Coronary artery (tissue), 2 donors: Measurements from ENCODE around the gene MTARC2.

Experiments used
- DNase-seq: peaks from one replicate; pipeline ENCODE4 v3.0.0-alpha.2; 2017; ENCODE audit warnings: low spot score
- H3K27ac ChIP-seq, 2 donors: fragments of 200-600 bp; sonication (generic); one replicate each; pipeline ENCODE4 v1.5.1; 2016 to 2019
- H3K4me3 ChIP-seq: fragments of 200-600 bp; sonication (generic); 2 replicates; pipeline ENCODE4 v1.5.1; 2016; ENCODE audit warnings: mild to moderate bottlenecking, moderate library complexity
- CTCF ChIP-seq: fragments of 200-600 bp; sonication (generic); IDR thresholded peaks from one replicate; pipeline ENCODE4 v1.5.1; 2019; ENCODE audit warnings: antibody characterized with exemption

MTARC2 gene

GRCh38 chr1:220703305-220703704 is 44.8 kb upstream of the MTARC2 start:
- H3K27ac ChIP-seq, result no peak overlapping the region
- H3K4me3 ChIP-seq, result no peak overlapping the region
- DNase-seq, result no peak
- no peak for TF ChIP-seq CTCF

GRCh38 chr1:220705782-220706181 is 42.3 kb upstream of the MTARC2 start:
- Histone ChIP-seq H3K4me3 (no peak overlapping the region), H3K27ac (no peak overlapping the region)
- DNase-seq, result no peak
- TF ChIP-seq CTCF, result no peak

GRCh38 chr1:220706480-220706879 is 41.6 kb upstream of the MTARC2 start:
- no peak for DNase-seq

GRCh38 chr1:220707160-220707559 is 41.0 kb upstream of the MTARC2 start:
- TF ChIP-seq CTCF, result no peak

More at GRCh38 chr1:220706480-220706879, 41.6 kb upstream of the MTARC2 start:
- Histone ChIP-seq H3K4me3 (no peak overlapping the region), H3K27ac (no peak overlapping the region)
- TF ChIP-seq CTCF, result no peak

GRCh38 chr1:220708244-220708643 is 39.9 kb upstream of the MTARC2 start:
- Histone ChIP-seq H3K4me3 (no peak overlapping the region), H3K27ac (no peak overlapping the region)
- no peak for DNase-seq
- TF ChIP-seq CTCF, result no peak

More at GRCh38 chr1:220707160-220707559, 41.0 kb upstream of the MTARC2 start:
- Histone ChIP-seq H3K4me3 (no peak overlapping the region), H3K27ac (no peak overlapping the region)
- DNase-seq, result no peak

GRCh38 chr1:220708936-220709801 is 39.0 kb upstream of the MTARC2 start:
- TF ChIP-seq CTCF, result no peak
- H3K27ac ChIP-seq, result no peak overlapping the region
- H3K4me3 ChIP-seq, result no peak overlapping the region
- DNase-seq, result no peak

- TF ChIP-seq CTCF, result no peak
- H3K4me3 ChIP-seq, result no peak overlapping the region
- H3K27ac ChIP-seq, result no peak overlapping the region
- DNase-seq, result no peak
Observed at GRCh38 chr1:220710333-220710732, 37.8 kb upstream of the MTARC2 start.
